Measurements from ENCODE around the gene TASP1. TPM values are rescaled to one million over a fixed set of nuclear protein-coding genes. Genes with fewer than 3 reads are reported as not detected.

The TASP1 gene
- total RNA-seq, 2 experiments from 2014 or later: 10.7 to 11.3 TPM

DNA sequence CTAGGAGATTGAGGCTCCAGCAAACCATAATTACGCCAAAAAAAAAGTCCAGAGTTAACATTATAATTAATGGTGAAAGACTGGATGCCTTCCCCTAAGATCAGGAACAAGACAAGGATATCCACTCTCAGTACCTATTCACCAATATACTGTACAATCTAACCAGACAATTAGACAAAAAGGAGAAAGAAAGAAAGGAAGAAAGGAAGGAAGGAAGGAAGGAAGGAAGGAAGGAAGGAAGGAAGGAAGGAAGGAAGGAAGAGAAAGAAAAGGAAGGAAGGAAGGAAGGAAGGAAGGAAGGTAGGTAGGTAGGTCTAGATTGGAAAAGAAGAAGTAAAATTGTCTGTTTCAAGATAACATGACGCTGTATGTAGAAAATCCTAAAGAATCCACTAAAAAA lies 50.7 kb downstream of the TASP1 start:
- Mint-ChIP-seq H3K27ac (no peak overlapping the region), H3K9me3 (peaks cover 11% of the 10 kb centered on the region), H3K4me3 (no peak overlapping the region), H3K36me3 (ENCODE audit: low read depth) (peaks cover 84% of the 10 kb centered on the region), H3K27me3 (no peaks in the 10 kb centered on the region), H3K4me1 (ENCODE audit: low read depth) (peaks cover 7% of the 10 kb centered on the region)
- peaks cover 3 to 10% of the 10 kb centered on the region in 2 experiments for H3K9me3 ChIP-seq (ENCODE audit: control insufficient read depth in 1 of 2, insufficient read depth in 1 of 2, low read length in 2 of 2)
- ChIA-PET POLR2A (no interaction called here), CTCF (no interaction called here)
- intact Hi-C loops (cut with DNase I, micrococcal nuclease): no loop called here
- no peaks in the 10 kb centered on the region for H3K4me1 ChIP-seq (ENCODE audit: insufficient read depth, low read length)
- DNase-seq: no peak
- H3K27me3 ChIP-seq (ENCODE audit: control insufficient read depth in 1 of 2, insufficient read depth in 2 of 2, low read length in 2 of 2): no peaks in the 10 kb centered on the region
- no peak overlapping the region for H3K27ac ChIP-seq (ENCODE audit: low read depth in 1 of 2, low read length in 2 of 2)
- H3K4me3 ChIP-seq (ENCODE audit: low read length): no peak overlapping the region
- TF ChIP-seq, protein P1, sequence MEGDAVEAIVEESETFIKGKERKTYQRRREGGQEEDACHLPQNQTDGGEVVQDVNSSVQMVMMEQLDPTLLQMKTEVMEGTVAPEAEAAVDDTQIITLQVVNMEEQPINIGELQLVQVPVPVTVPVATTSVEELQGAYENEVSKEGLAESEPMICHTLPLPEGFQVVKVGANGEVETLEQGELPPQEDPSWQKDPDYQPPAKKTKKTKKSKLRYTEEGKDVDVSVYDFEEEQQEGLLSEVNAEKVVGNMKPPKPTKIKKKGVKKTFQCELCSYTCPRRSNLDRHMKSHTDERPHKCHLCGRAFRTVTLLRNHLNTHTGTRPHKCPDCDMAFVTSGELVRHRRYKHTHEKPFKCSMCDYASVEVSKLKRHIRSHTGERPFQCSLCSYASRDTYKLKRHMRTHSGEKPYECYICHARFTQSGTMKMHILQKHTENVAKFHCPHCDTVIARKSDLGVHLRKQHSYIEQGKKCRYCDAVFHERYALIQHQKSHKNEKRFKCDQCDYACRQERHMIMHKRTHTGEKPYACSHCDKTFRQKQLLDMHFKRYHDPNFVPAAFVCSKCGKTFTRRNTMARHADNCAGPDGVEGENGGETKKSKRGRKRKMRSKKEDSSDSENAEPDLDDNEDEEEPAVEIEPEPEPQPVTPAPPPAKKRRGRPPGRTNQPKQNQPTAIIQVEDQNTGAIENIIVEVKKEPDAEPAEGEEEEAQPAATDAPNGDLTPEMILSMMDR (IDR thresholded peaks at IDR 0.05): no peak
- no peak for ATAC-seq (ENCODE audit: poor library complexity)
- peaks cover 10% of the 10 kb centered on the region for H3K36me3 ChIP-seq (ENCODE audit: insufficient read depth, low read length)

DNA sequence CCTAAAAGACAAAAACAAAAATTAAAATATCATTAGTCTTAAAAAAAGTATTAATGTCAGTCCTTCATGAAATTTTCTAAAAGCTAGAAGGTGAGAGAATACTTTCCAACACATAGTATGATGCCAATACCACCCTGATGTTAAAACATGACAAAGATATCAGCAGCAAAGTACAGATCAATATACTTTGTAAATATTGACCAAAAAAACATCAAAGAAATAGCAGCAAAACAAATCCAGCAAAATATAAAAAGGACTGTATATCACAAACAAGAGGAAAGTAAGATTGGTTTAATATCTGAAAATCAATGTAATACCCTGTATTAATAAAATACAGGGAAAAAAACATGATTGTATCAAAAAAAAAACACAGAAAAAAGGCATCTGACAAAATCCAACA lies 51.4 kb downstream of the TASP1 start:
- Histone ChIP-seq H3K4me1 (ENCODE audit: insufficient read depth, low read length) (no peaks in the 10 kb centered on the region), H3K9me3 (ENCODE audit: control insufficient read depth in 1 of 2, insufficient read depth in 1 of 2, low read length in 2 of 2) (peaks cover 3 to 10% of the 10 kb centered on the region in 2 experiments), H3K36me3 (ENCODE audit: insufficient read depth, low read length) (peaks cover 12% of the 10 kb centered on the region), H3K4me3 (ENCODE audit: low read length) (no peak overlapping the region), H3K27me3 (ENCODE audit: control insufficient read depth in 1 of 2, insufficient read depth in 2 of 2, low read length in 2 of 2) (no peaks in the 10 kb centered on the region), H3K27ac (ENCODE audit: low read depth in 1 of 2, low read length in 2 of 2) (no peak overlapping the region)
- ChIA-PET CTCF (no interaction called here), POLR2A (no interaction called here)
- H3K36me3 Mint-ChIP-seq (ENCODE audit: low read depth): peaks cover 86% of the 10 kb centered on the region
- H3K27me3 Mint-ChIP-seq: no peaks in the 10 kb centered on the region
- H3K27ac Mint-ChIP-seq: no peak overlapping the region
- peaks cover 12% of the 10 kb centered on the region for H3K9me3 Mint-ChIP-seq
- DNase-seq (no peak), ATAC-seq (ENCODE audit: poor library complexity) (no peak)
- H3K4me3 Mint-ChIP-seq: no peak overlapping the region
- peaks cover 7% of the 10 kb centered on the region for H3K4me1 Mint-ChIP-seq (ENCODE audit: low read depth)
- intact Hi-C loops (cut with DNase I, micrococcal nuclease): no loop called here
- TF ChIP-seq, protein P1 (IDR thresholded peaks at IDR 0.05): no peak

DNA sequence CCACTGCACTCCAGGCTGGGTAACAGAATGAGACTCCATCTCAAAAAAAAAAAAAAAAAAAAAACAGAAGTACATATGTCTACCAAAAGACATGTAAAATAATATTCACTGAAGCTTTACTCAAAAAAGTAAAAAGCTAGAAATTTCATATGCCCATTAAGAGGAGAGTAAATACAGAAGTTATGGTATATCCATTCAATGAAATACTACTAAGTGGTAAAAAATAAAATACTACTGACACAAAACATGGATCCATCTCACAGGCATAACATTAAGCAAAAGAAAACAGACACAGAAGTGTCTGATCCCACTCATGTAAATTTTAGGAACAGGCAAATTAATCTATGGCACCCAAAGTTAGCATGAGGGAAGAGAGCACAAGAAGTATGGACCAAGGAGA lies 52.6 kb downstream of the TASP1 start:
- Histone ChIP-seq H3K4me3 (ENCODE audit: low read length) (no peak overlapping the region), H3K27ac (ENCODE audit: low read depth in 1 of 2, low read length in 2 of 2) (no peak overlapping the region), H3K9me3 (ENCODE audit: control insufficient read depth in 1 of 2, insufficient read depth in 1 of 2, low read length in 2 of 2) (peaks cover 3 to 10% of the 10 kb centered on the region in 2 experiments), H3K4me1 (ENCODE audit: insufficient read depth, low read length) (no peaks in the 10 kb centered on the region), H3K27me3 (ENCODE audit: control insufficient read depth in 1 of 2, insufficient read depth in 2 of 2, low read length in 2 of 2) (no peaks in the 10 kb centered on the region), H3K36me3 (ENCODE audit: insufficient read depth, low read length) (peaks cover 12% of the 10 kb centered on the region)
- Mint-ChIP-seq H3K9me3 (peaks cover 12% of the 10 kb centered on the region), H3K27ac (no peak overlapping the region), H3K27me3 (no peaks in the 10 kb centered on the region), H3K4me3 (no peak overlapping the region), H3K36me3 (ENCODE audit: low read depth) (peaks cover 89% of the 10 kb centered on the region), H3K4me1 (ENCODE audit: low read depth) (peaks cover 2% of the 10 kb centered on the region)
- CTCF ChIA-PET: interaction anchor here (0.6 kb wide), 1 partner anchor 12 kb away, joined by 3 read pairs; no protein-coding TSS in a partner anchor
- POLR2A ChIA-PET: no interaction called here
- intact Hi-C loops (cut with DNase I, micrococcal nuclease): no loop called here
- ATAC-seq (ENCODE audit: poor library complexity): no peak
- TF ChIP-seq, protein P1 (IDR thresholded peaks at IDR 0.05): no peak
- DNase-seq: no peak
